Activated naive CD4-positive, alpha-beta T cell treated with anti-CD3 and anti-CD28 coated beads for 36 hours (primary cell): ENCODE data around the gene RNF220. TPM values are rescaled to one million over a fixed set of nuclear protein-coding genes. Genes with fewer than 3 reads are reported as not detected.
"Not testable (repeated sequence)": the region's sequence is repeated elsewhere in the genome, so short reads cannot be mapped to it uniquely, and the experiment has no call there.

Experiments
- CTCF ChIA-PET: fragments of 350-600 bp; sonication (Branson Sonifier 250); formaldehyde crosslinking; loops from one replicate; lab custom pipeline; 2021; ENCODE audit warnings: antibody characterized with exemption; lab: Charles Lee
- DNase-seq: peaks from one replicate; pipeline ENCODE4 v3.0.0-alpha.2; 2020
- H3K27ac Mint-ChIP-seq: one replicate; pipeline ENCODE4 v1.8.0; 2021; ENCODE audit warnings: mild to moderate bottlenecking, mixed read lengths
- H3K27me3 Mint-ChIP-seq: one replicate; pipeline ENCODE4 v1.8.0; 2021; ENCODE audit warnings: low read depth, mixed read lengths
- H3K36me3 Mint-ChIP-seq: one replicate; pipeline ENCODE4 v1.8.0; 2021; ENCODE audit warnings: low read depth, mixed read lengths
- H3K4me1 Mint-ChIP-seq: one replicate; pipeline ENCODE4 v1.8.0; 2021; ENCODE audit warnings: low read depth, mixed read lengths
- H3K4me3 Mint-ChIP-seq: one replicate; pipeline ENCODE4 v1.8.0; 2021; ENCODE audit warnings: mild to moderate bottlenecking, moderate library complexity, mixed read lengths
- H3K9me3 Mint-ChIP-seq: one replicate; pipeline ENCODE4 v1.8.0; 2021; ENCODE audit warnings: mixed read lengths
- intact Hi-C: fragments of 100-400 bp; cut with micrococcal nuclease; formaldehyde crosslinking; loops from one replicate; pipeline ENCODE4 v1.15.1; 2023
- total RNA-seq, 2 experiments: library from RNA; stranded (reverse); gene quantifications; one replicate each; pipeline ENCODE4 v1.2.3, GENCODE V29; 2021

The RNF220 gene
- total RNA-seq, 2 experiments from 2014 or later = 71.6 to 81.6 TPM

GRCh38 chr1:44560696-44561095 lies 155.6 kb downstream of the RNF220 start:
- H3K36me3 Mint-ChIP-seq, intact Hi-C loops, H3K27ac Mint-ChIP-seq, H3K4me3 Mint-ChIP-seq, H3K27me3 Mint-ChIP-seq, H3K9me3 Mint-ChIP-seq, DNase-seq, H3K4me1 Mint-ChIP-seq: not testable (repeated sequence)
- CTCF ChIA-PET = interaction anchor here (0.9 to 1.5 kb wide), 2 partner anchors 11 to 93 kb away, joined by 3 to 6 read pairs; no protein-coding TSS in a partner anchor

DNA sequence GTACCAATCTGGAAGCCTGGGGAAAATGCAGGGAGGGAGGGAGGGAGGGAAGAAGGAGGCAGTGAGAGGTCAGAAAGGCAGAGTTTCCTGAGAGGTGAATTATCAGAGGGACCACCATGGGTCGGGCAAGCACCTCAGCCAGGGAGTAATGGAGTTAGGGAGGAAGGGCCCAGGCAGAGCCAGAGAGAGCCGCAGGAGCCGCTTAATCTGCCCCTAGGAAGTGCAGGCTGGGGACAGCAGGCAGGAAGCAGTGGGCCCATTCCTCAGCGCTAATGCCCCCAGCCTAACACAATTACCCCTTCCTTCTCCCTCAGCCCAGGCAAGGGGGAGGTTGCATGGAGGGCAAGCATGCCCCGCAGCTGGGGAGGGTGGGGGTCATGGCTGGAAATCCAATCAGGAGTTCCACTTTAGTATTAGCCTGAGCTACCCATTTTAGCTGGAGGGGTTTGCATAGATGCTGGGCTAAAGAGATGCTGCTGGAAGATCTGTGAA lies 160.2 kb downstream of the RNF220 start:
- CTCF ChIA-PET = no interaction called here

GRCh38 chr1:44565833-44566232 lies 160.8 kb downstream of the RNF220 start:
- H3K4me3 Mint-ChIP-seq = no peak overlapping the region
- no peaks in the 10 kb centered on the region for H3K9me3 Mint-ChIP-seq
- DNase-seq = no peak
- H3K36me3 Mint-ChIP-seq = no peaks in the 10 kb centered on the region
- CTCF ChIA-PET = no interaction called here
- H3K4me1 Mint-ChIP-seq = no peaks in the 10 kb centered on the region
- no peak overlapping the region for H3K27ac Mint-ChIP-seq
- peaks cover 2% of the 10 kb centered on the region for H3K27me3 Mint-ChIP-seq
- intact Hi-C loops = no loop called here

More for the DNA sequence above, 160.2 kb downstream of the RNF220 start:
- no peaks in the 10 kb centered on the region for H3K4me1 Mint-ChIP-seq
- peaks cover 2% of the 10 kb centered on the region for H3K27me3 Mint-ChIP-seq
- no peak for DNase-seq
- intact Hi-C loops = no loop called here
- no peak overlapping the region for H3K4me3 Mint-ChIP-seq
- no peak overlapping the region for H3K27ac Mint-ChIP-seq
- H3K9me3 Mint-ChIP-seq = no peaks in the 10 kb centered on the region
- H3K36me3 Mint-ChIP-seq = no peaks in the 10 kb centered on the region

- CTCF ChIA-PET = interaction anchor here (1.4 kb wide), 1 partner anchor 27 kb away, joined by 3 read pairs; no protein-coding TSS in a partner anchor
- Mint-ChIP-seq H3K4me1 (no peaks in the 10 kb centered on the region), H3K36me3 (no peaks in the 10 kb centered on the region), H3K4me3 (no peak overlapping the region), H3K9me3 (no peaks in the 10 kb centered on the region), H3K27me3 (peaks cover 2% of the 10 kb centered on the region), H3K27ac (no peak overlapping the region)
- intact Hi-C loops = no loop called here
- DNase-seq = no peak
Observed at GRCh38 chr1:44566281-44567046, 161.4 kb downstream of the RNF220 start.

- no peaks in the 10 kb centered on the region for H3K9me3 Mint-ChIP-seq
- CTCF ChIA-PET = no interaction called here
- H3K27ac Mint-ChIP-seq = no peak overlapping the region
- no peaks in the 10 kb centered on the region for H3K36me3 Mint-ChIP-seq
- intact Hi-C loops = no loop called here
- no peak for DNase-seq
- peaks cover 2% of the 10 kb centered on the region for H3K27me3 Mint-ChIP-seq
- no peak overlapping the region for H3K4me3 Mint-ChIP-seq
- no peaks in the 10 kb centered on the region for H3K4me1 Mint-ChIP-seq
Observed at GRCh38 chr1:44568128-44568900, 163.3 kb downstream of the RNF220 start.

DNA sequence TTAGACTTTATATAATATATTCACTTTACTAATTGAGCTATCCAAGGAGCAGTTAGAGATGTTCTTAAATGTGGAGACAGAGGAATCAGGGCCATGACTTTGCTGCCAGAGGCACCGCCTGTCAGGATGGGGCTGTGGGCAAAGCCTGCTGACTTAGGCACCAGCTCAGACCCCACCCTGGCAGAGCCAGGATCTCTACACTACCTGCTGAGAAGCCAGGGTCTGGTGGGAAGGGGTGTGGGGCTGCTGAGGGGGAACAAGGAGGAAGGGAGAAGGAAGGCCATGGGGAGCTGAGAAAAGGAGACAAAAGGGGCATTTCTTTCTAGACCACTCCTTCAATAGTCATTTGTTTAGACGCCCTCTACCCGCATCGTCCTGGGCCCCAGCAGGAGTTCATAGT lies 164.4 kb downstream of the RNF220 start:
- H3K4me1 Mint-ChIP-seq = no peaks in the 10 kb centered on the region
- CTCF ChIA-PET = interaction anchor here (1.6 kb wide), 1 partner anchor 84 kb away, joined by 4 read pairs; no protein-coding TSS in a partner anchor

DNA sequence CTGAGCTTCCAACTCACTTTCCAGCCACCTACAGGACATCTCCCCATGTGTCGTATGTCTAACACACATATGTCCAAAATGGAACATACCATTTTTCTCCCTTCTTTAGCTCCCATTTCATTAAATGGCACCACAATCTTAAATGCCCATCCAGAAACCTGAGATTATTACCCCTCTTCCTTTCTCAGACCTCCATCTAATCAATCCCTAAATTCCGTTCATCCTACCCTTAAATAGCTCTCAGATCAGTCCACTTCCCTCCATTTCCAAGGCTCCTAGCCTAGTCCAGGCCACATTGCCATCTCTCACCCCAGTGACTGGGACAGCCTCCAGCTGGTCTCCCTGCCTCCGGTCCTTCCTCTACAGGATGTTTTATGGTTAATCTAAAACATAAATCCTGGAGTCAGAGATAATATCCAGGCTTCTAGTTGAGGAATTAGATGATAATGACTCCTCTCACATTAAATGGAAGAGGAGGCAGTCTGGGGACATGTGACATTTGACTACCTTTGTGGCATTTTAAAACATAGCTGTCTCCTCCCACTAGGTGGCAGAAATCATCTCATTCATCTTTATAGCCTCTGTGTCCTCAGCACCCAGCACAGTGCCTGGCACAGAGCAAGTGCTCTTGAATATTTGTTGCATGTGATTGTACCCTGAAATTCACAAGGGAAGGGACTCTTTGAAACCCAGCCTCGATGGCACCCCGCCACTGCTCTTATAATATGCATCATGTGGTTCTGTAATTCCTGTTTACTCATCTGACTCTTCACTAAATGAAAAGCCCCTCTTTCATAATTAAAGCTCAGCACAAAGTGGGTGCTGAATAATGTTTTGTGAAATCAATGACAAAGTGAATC lies 166.9 kb downstream of the RNF220 start:
- intact Hi-C loops = loop anchor here (1.0 kb wide), 1 partner anchor 81 kb away; no protein-coding TSS in a partner anchor
- CTCF ChIA-PET = interaction anchor here (0.6 to 3.8 kb wide), 22 partner anchors 8 to 481 kb away, joined by 3 to 47 read pairs (median 3); no protein-coding TSS in a partner anchor
- H3K27ac Mint-ChIP-seq = no peak overlapping the region
- no peak overlapping the region for H3K4me3 Mint-ChIP-seq
- H3K27me3 Mint-ChIP-seq = peaks cover 6% of the 10 kb centered on the region
- H3K36me3 Mint-ChIP-seq = no peaks in the 10 kb centered on the region
- peak; percentile 33 for DNase-seq
- no peaks in the 10 kb centered on the region for H3K4me1 Mint-ChIP-seq
- H3K9me3 Mint-ChIP-seq = no peaks in the 10 kb centered on the region

More for the DNA sequence above, 164.4 kb downstream of the RNF220 start:
- intact Hi-C loops = no loop called here
- no peaks in the 10 kb centered on the region for H3K36me3 Mint-ChIP-seq
- H3K27me3 Mint-ChIP-seq = peaks cover 2% of the 10 kb centered on the region
- H3K27ac Mint-ChIP-seq = no peak overlapping the region
- no peak overlapping the region for H3K4me3 Mint-ChIP-seq
- no peaks in the 10 kb centered on the region for H3K9me3 Mint-ChIP-seq
- DNase-seq = no peak

GRCh38 chr1:44572572-44572879 lies 167.5 kb downstream of the RNF220 start:
- intact Hi-C loops = loop anchor here (1.0 kb wide), 1 partner anchor 81 kb away; no protein-coding TSS in a partner anchor
- CTCF ChIA-PET = interaction anchor here (0.6 to 3.8 kb wide), 18 partner anchors 9 to 253 kb away, joined by 3 to 47 read pairs (median 4); no protein-coding TSS in a partner anchor
- Mint-ChIP-seq H3K27ac (no peak overlapping the region), H3K36me3 (no peaks in the 10 kb centered on the region), H3K4me1 (no peaks in the 10 kb centered on the region), H3K4me3 (no peak overlapping the region), H3K9me3 (no peaks in the 10 kb centered on the region), H3K27me3 (peaks cover 4% of the 10 kb centered on the region)
- DNase-seq = no peak

GRCh38 chr1:44575396-44575795 lies 170.3 kb downstream of the RNF220 start:
- no peaks in the 10 kb centered on the region for H3K4me1 Mint-ChIP-seq
- DNase-seq = no peak
- intact Hi-C loops = no loop called here
- H3K36me3 Mint-ChIP-seq = no peaks in the 10 kb centered on the region
- H3K27me3 Mint-ChIP-seq = peaks cover 4% of the 10 kb centered on the region
- H3K4me3 Mint-ChIP-seq = no peak overlapping the region
- H3K27ac Mint-ChIP-seq = no peak overlapping the region
- no peaks in the 10 kb centered on the region for H3K9me3 Mint-ChIP-seq
- CTCF ChIA-PET = no interaction called here

- CTCF ChIA-PET = interaction anchor here (0.7 to 1.6 kb wide), 2 partner anchors 14 to 76 kb away, joined by 3 to 4 read pairs; no protein-coding TSS in a partner anchor
- Mint-ChIP-seq H3K4me1 (no peaks in the 10 kb centered on the region), H3K27me3 (peaks cover 4% of the 10 kb centered on the region), H3K9me3 (no peaks in the 10 kb centered on the region), H3K36me3 (no peaks in the 10 kb centered on the region), H3K4me3 (no peak overlapping the region), H3K27ac (no peak overlapping the region)
- no peak for DNase-seq
- intact Hi-C loops = no loop called here
Observed at GRCh38 chr1:44576456-44577150, 171.5 kb downstream of the RNF220 start.

GRCh38 chr1:44581205-44581604 lies 176.2 kb downstream of the RNF220 start:
- no peaks in the 10 kb centered on the region for H3K9me3 Mint-ChIP-seq
- no peak for DNase-seq
- intact Hi-C loops = no loop called here
- CTCF ChIA-PET = interaction anchor here (1.1 kb wide), 1 partner anchor 13 kb away, joined by 4 read pairs; no protein-coding TSS in a partner anchor
- no peaks in the 10 kb centered on the region for H3K36me3 Mint-ChIP-seq
- no peaks in the 10 kb centered on the region for H3K27me3 Mint-ChIP-seq
- no peak overlapping the region for H3K27ac Mint-ChIP-seq
- no peak overlapping the region for H3K4me3 Mint-ChIP-seq
- H3K4me1 Mint-ChIP-seq = no peaks in the 10 kb centered on the region
